Smooth muscle cell of bladder (primary cell): ENCODE data around the gene MIEF1. TPM values are rescaled to one million over a fixed set of nuclear protein-coding genes. Genes with fewer than 3 reads are reported as not detected.

Source experiments
- total RNA-seq: library from RNA; depleted of rRNA; stranded (reverse); fragments of >200 nt; gene quantifications from 2 replicates; pipeline ENCODE4 v1.2.3, GENCODE V29; 2014

Gene MIEF1
- 12.7 and 14.7 TPM in 2 replicates for total RNA-seq

DNA sequence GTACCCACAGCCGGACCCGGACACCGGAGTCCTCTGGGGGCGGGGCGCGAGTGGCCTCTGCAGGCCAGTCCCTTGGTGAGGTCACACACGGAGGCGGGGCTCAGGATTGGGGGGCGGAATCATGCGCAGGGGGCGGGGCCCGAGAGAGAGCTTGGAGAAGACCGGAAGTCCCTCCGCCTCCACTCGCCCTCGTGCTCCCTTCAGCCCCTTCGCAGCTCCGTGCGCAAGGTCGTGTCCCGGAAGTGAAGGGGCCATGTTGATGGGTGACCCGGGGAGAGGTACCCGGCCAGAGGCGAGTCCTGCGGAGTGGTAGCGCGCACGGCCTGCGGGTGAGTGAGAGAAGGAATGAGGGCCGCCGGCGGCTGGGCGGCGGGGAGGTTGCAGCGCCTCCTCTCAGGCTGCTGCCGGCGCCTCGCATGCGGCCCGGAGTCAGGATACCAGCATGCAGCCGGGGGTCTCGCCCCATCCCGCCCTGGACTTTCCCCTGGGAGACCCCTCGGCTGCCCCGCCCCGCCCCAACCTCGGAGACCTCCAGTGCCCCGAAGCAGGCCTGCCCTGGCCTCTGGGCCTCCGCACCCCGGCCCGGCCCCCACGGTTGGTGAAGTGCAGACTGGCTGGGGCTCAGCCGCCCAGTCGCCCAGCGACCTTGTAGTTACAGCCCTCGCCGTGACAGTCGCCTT lies at the start of gene MIEF1:
Gene MIEF1 (plus strand): TSS at position 182 of the 680 bp plus-strand sequence. CDS start 9,005 bp downstream, outside the sequence.

GRCh38 chr22:39456522-39457197 lies 45.4 kb upstream of the MIEF1 start, which contains the start of gene MGAT3:
MGAT3 (plus strand) TSS chr22:39457012; CDS start chr22:39487348, 30,336 bp downstream.

DNA sequence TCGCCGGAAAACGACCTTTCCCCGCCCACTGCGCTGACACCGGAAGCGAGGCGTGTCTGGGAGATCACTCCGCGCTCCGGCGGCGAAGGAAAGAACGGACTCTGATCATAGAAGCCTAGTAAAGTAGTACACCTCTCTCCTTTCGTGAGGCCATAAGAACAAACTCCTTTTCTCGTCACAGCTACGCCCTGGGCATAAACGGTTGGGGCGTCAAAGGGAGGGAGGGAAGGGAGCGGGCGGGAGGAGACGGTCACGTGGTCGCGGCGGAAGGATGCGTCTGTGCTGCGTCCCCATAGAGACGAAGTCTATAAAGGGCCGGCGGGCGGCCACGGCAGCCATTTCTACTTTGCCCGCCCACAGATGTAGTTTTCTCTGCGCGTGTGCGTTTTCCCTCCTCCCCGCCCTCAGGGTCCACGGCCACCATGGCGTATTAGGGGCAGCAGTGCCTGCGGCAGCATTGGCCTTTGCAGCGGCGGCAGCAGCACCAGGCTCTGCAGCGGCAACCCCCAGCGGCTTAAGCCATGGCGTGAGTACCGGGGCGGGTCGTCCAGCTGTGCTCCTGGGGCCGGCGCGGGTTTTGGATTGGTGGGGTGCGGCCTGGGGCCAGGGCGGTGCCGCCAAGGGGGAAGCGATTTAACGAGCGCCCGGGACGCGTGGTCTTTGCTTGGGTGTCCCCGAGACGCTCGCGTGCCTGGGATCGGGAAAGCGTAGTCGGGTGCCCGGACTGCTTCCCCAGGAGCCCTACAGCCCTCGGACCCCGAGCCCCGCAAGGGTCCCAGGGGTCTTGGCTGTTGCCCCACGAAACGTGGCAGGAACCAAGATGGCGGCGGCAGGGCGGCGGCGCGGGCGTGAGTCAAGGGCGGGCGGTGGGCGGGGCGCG lies 18.4 kb downstream of the MIEF1 start, which contains the start of gene ATF4:
Gene ATF4 (plus strand): TSS at position 337 of the 880 bp plus-strand sequence. CDS start 884 bp downstream, outside the sequence.

GRCh38 chr22:39532215-39533073 lies 30.4 kb downstream of the MIEF1 start, which contains the start of gene RPS19BP1:
RPS19BP1 (minus strand) TSS chr22:39532748; CDS start chr22:39532738, 10 bp downstream.

Other genes with a start within 250 kb of the MIEF1 start
- 3,502 and 3,526 TPM in 2 replicates for gene RPL3, start 182.7 kb upstream of the MIEF1 start, total RNA-seq
- 19.5 TPM in 2 replicates for gene SYNGR1, start 152.3 kb upstream of the MIEF1 start, total RNA-seq
- gene TAB1, start 102.5 kb upstream of the MIEF1 start, total RNA-seq, result 9.0 and 9.7 TPM in 2 replicates
- under 0.01 and 0.09 TPM in 2 replicates for gene MGAT3, start 45.3 kb upstream of the MIEF1 start, total RNA-seq
- 264 and 438 TPM in 2 replicates for gene ATF4, start 18.3 kb downstream of the MIEF1 start, total RNA-seq
- gene RPS19BP1, start 30.5 kb downstream of the MIEF1 start, total RNA-seq, result 33.9 and 36.4 TPM in 2 replicates
- gene CACNA1I, start 68.5 kb downstream of the MIEF1 start, total RNA-seq, result under 0.01 TPM in 2 replicates